Measurements from ENCODE around the gene RINL.

Gene RINL

GRCh38 chr19:38877781-38878574 lies at the start of gene RINL:
TSS of gene RINL (minus strand) at chr19:38878275. CDS start at chr19:38876742, 1,533 bp downstream.
- DNase-seq (ENCODE audit: low read depth), result no peak
- TF ChIP-seq, protein P1, sequence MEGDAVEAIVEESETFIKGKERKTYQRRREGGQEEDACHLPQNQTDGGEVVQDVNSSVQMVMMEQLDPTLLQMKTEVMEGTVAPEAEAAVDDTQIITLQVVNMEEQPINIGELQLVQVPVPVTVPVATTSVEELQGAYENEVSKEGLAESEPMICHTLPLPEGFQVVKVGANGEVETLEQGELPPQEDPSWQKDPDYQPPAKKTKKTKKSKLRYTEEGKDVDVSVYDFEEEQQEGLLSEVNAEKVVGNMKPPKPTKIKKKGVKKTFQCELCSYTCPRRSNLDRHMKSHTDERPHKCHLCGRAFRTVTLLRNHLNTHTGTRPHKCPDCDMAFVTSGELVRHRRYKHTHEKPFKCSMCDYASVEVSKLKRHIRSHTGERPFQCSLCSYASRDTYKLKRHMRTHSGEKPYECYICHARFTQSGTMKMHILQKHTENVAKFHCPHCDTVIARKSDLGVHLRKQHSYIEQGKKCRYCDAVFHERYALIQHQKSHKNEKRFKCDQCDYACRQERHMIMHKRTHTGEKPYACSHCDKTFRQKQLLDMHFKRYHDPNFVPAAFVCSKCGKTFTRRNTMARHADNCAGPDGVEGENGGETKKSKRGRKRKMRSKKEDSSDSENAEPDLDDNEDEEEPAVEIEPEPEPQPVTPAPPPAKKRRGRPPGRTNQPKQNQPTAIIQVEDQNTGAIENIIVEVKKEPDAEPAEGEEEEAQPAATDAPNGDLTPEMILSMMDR (conservative IDR thresholded peaks at IDR 0.05; ENCODE audit: control insufficient read depth, insufficient read depth, low read depth, low read length), result no peak
- H3K4me3 ChIP-seq (ENCODE audit: control insufficient read depth, low read depth, low read length), result no peak within 1 kb of the TSS

- no peak for DNase-seq (ENCODE audit: low read depth)
- TF ChIP-seq, protein P1 (conservative IDR thresholded peaks at IDR 0.05; ENCODE audit: control insufficient read depth, insufficient read depth, low read depth, low read length), result no peak
- no peak overlapping the region for H3K4me3 ChIP-seq (ENCODE audit: control insufficient read depth, low read depth, low read length)
Observed at GRCh38 chr19:38924388-38924787, 46.3 kb upstream of the RINL start.

- TF ChIP-seq, protein P1 (conservative IDR thresholded peaks at IDR 0.05; ENCODE audit: control insufficient read depth, insufficient read depth, low read depth, low read length), result no peak
- DNase-seq (ENCODE audit: low read depth), result no peak
Observed at GRCh38 chr19:38922482-38922881, 44.4 kb upstream of the RINL start.

DNA sequence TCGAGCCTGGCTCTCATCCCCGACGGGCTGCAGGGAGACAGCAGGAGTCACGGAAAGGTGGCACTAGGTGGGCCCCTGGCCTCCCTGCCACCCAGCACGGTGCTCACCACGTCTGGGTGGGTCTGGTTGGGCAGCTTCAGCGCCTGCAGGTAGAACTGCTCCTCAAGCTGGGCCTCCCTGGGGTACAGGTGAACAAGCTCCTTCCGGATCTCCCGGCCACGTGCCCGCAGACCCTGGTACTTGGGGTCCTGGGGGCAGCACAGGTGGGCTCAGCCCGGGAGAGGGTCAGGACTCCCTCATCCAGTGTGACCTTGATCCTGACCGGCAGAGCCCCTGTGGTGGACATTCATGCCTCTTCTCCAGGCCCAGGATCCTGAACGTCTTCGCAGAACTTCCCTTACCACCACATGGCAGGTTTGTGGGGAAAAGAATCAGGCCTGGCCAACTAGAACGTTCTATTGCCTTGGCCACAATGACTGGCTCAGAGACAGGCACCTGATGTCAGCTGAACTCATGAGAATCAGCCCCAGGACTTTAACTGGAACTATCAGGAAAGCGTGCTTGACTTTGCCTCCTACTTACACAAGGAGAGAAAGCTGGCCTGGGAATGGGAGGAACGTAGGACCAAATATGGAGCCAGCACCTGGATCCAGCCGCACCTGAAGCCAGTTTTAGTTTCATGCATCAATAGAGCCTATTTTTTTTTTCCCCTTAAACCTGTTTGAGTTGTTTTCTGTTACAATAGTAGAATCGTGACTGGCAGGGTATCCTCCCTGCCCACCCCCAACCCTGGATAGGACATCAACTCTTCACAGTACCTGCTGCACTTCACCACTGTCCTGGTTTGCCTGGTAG lies 43.6 kb upstream of the RINL start:
- TF ChIP-seq, protein P1 (conservative IDR thresholded peaks at IDR 0.05; ENCODE audit: control insufficient read depth, insufficient read depth, low read depth, low read length), result no peak
- no peak for DNase-seq (ENCODE audit: low read depth)
- no peak overlapping the region for H3K4me3 ChIP-seq (ENCODE audit: control insufficient read depth, low read depth, low read length)

More at GRCh38 chr19:38922482-38922881, 44.4 kb upstream of the RINL start:
- H3K4me3 ChIP-seq (ENCODE audit: control insufficient read depth, low read depth, low read length), result no peak overlapping the region

GRCh38 chr19:38920602-38921419 lies 42.7 kb upstream of the RINL start:
- no peak for DNase-seq (ENCODE audit: low read depth)
- TF ChIP-seq, protein P1 (conservative IDR thresholded peaks at IDR 0.05; ENCODE audit: control insufficient read depth, insufficient read depth, low read depth, low read length), result no peak
- no peak overlapping the region for H3K4me3 ChIP-seq (ENCODE audit: control insufficient read depth, low read depth, low read length)

All from fibroblast of mammary gland (primary cell).